Measurements from ENCODE around the gene PNISR.

PNISR gene

GRCh38 chr6:99390896-99391295 is 34.2 kb downstream of the PNISR start:
- H3K36me3 ChIP-seq (ENCODE audit: low read depth) = no peaks in the 10 kb centered on the region
- no peak for TF ChIP-seq CTCF (IDR thresholded peaks at IDR 0.05; ENCODE audit: poor library complexity, severe bottlenecking)

DNA sequence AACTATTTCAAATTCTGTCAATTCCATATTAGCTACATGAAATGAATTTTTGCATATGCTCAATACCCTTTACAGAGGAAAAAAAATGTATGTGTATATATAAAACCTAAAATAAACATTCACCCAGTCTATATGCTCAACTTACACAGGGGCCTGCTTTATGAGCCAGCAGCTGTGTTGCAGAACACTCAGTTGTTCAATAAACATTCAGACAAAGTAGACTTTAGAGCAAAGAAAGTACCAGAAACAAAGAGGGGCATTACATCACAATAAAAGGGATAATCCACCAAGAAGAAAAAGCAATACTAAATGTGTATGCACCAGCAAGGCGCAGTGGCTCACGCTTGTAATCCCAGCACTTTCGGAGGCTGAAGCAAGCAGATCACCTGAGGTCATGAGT is 40.6 kb downstream of the PNISR start:
- no peak for TF ChIP-seq CTCF (IDR thresholded peaks at IDR 0.05; ENCODE audit: poor library complexity, severe bottlenecking)
- Histone ChIP-seq H3K9me3 (ENCODE audit: severe bottlenecking) (no peaks in the 10 kb centered on the region), H3K4me1 (ENCODE audit: insufficient read depth, poor library complexity, severe bottlenecking) (no peaks in the 10 kb centered on the region), H3K4me3 (ENCODE audit: severe bottlenecking) (no peak overlapping the region), H3K36me3 (ENCODE audit: low read depth) (no peaks in the 10 kb centered on the region), H3K27ac (ENCODE audit: poor library complexity, severe bottlenecking) (no peak overlapping the region), H3K27me3 (ENCODE audit: insufficient read depth, poor library complexity, severe bottlenecking) (no peaks in the 10 kb centered on the region)
- DNase-seq (ENCODE audit: low spot score) (no peak), ATAC-seq (ENCODE audit: low read depth) (no peak)

More at GRCh38 chr6:99390896-99391295, 34.2 kb downstream of the PNISR start:
- Histone ChIP-seq H3K4me1 (ENCODE audit: insufficient read depth, poor library complexity, severe bottlenecking) (peaks cover 2% of the 10 kb centered on the region), H3K27ac (ENCODE audit: poor library complexity, severe bottlenecking) (no peak overlapping the region), H3K27me3 (ENCODE audit: insufficient read depth, poor library complexity, severe bottlenecking) (no peaks in the 10 kb centered on the region), H3K4me3 (ENCODE audit: severe bottlenecking) (no peak overlapping the region), H3K9me3 (ENCODE audit: severe bottlenecking) (no peaks in the 10 kb centered on the region)
- no peak for DNase-seq (ENCODE audit: low spot score)
- no peak for ATAC-seq (ENCODE audit: low read depth)

- DNase-seq (ENCODE audit: low spot score) (no peak), ATAC-seq (ENCODE audit: low read depth) (no peak)
- no peak for TF ChIP-seq CTCF (IDR thresholded peaks at IDR 0.05; ENCODE audit: poor library complexity, severe bottlenecking)
- H3K4me1 ChIP-seq (ENCODE audit: insufficient read depth, poor library complexity, severe bottlenecking) = no peaks in the 10 kb centered on the region
- H3K27me3 ChIP-seq (ENCODE audit: insufficient read depth, poor library complexity, severe bottlenecking) = no peaks in the 10 kb centered on the region
- no peaks in the 10 kb centered on the region for H3K36me3 ChIP-seq (ENCODE audit: low read depth)
- H3K9me3 ChIP-seq (ENCODE audit: severe bottlenecking) = no peaks in the 10 kb centered on the region
- H3K27ac ChIP-seq (ENCODE audit: poor library complexity, severe bottlenecking) = no peak overlapping the region
- H3K4me3 ChIP-seq (ENCODE audit: severe bottlenecking) = no peak overlapping the region
These were observed 46.5 kb downstream of the PNISR start for GRCh38 chr6:99378636-99379035.

DNA sequence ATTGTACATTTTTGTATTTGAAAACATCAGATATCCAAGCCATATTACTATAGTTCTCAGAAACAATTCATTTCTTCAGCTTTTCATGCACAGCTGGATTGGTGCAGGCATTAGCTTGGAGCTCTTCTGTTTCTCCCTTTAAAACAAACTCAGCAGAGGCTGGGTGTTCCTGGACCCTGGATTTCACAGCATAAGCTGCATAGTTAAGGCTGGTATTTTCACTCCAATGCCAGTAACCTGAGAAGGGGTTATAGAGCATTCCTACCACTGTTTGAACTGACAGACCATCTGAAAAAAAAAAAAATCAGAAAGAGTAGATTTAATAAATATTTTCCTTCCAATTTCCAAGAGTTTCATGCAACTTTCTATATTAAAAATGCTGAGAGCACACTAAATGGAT is 55.6 kb downstream of the PNISR start:
- Histone ChIP-seq H3K4me3 (ENCODE audit: severe bottlenecking) (no peak overlapping the region), H3K27ac (ENCODE audit: poor library complexity, severe bottlenecking) (no peak overlapping the region), H3K9me3 (ENCODE audit: severe bottlenecking) (no peaks in the 10 kb centered on the region), H3K36me3 (ENCODE audit: low read depth) (no peaks in the 10 kb centered on the region), H3K27me3 (ENCODE audit: insufficient read depth, poor library complexity, severe bottlenecking) (no peaks in the 10 kb centered on the region), H3K4me1 (ENCODE audit: insufficient read depth, poor library complexity, severe bottlenecking) (no peaks in the 10 kb centered on the region)
- DNase-seq (ENCODE audit: low spot score) (no peak), ATAC-seq (ENCODE audit: low read depth) (no peak)
- TF ChIP-seq CTCF (IDR thresholded peaks at IDR 0.05; ENCODE audit: poor library complexity, severe bottlenecking) = no peak

DNA sequence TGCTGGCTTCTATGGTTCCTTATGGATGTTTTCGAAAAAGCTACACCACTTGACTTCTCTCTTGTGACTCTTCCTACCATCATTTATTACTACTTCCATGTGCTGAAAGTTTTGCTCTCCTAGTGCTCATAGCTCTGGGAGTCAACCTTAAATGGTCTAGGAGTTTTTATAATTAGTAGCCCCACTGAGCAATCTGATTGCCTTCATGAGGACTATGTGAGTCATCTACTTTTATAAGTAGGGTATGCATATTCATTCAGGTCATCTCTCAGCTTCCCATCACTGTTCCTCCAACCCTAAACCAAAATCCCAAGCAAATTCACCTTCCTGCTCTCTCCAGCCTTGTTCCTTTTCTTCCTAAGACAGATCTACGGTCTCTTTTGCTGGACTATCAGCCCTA is 58.3 kb downstream of the PNISR start:
- no peaks in the 10 kb centered on the region for H3K9me3 ChIP-seq (ENCODE audit: severe bottlenecking)
- no peaks in the 10 kb centered on the region for H3K27me3 ChIP-seq (ENCODE audit: insufficient read depth, poor library complexity, severe bottlenecking)
- TF ChIP-seq CTCF (IDR thresholded peaks at IDR 0.05; ENCODE audit: poor library complexity, severe bottlenecking) = no peak
- no peak overlapping the region for H3K4me3 ChIP-seq (ENCODE audit: severe bottlenecking)
- no peaks in the 10 kb centered on the region for H3K36me3 ChIP-seq (ENCODE audit: low read depth)
- no peaks in the 10 kb centered on the region for H3K4me1 ChIP-seq (ENCODE audit: insufficient read depth, poor library complexity, severe bottlenecking)
- no peak for DNase-seq (ENCODE audit: low spot score)
- ATAC-seq (ENCODE audit: low read depth) = no peak
- H3K27ac ChIP-seq (ENCODE audit: poor library complexity, severe bottlenecking) = no peak overlapping the region

Measured in RWPE2 (cell line).